ENCODE data around the gene GPR158. TPM values are rescaled to one million over a fixed set of nuclear protein-coding genes. Genes with fewer than 3 reads are reported as not detected.

GPR158 gene
- total and polyA plus RNA-seq, 2 of the 8 experiments (the other 6 are each of a cell fraction or from before 2014, with no cell fraction given): 0.14 to 0.78 TPM

GRCh38 chr10:25175527-25176420, 973 bp downstream of the GPR158 start (continued):
- TF ChIP-seq SIN3A (conservative IDR thresholded peaks at IDR 0.05 in 1 of 2, IDR thresholded peaks at IDR 0.05 in 1 of 2; ENCODE audit: low read depth in 1 of 2, low read length in 2 of 2) (peak in 1 of 2 experiments; percentile 72; a peak in 2 of 4 replicates), EGR1 (IDR thresholded peaks at IDR 0.05; ENCODE audit: borderline replicate concordance, low read depth, low read length) (no peak), SRF (IDR thresholded peaks at IDR 0.05; ENCODE audit: low read depth, low read length) (no peak), BCL11A (IDR thresholded peaks at IDR 0.05; ENCODE audit: low read depth in 2 of 2, low read length in 2 of 2) (no peak), TAF1 (IDR thresholded peaks at IDR 0.05; ENCODE audit: low read depth, low read length) (no peak), HDAC6 (IDR thresholded peaks at IDR 0.05; ENCODE audit: low read depth, low read length) (no peak), RFX5 (IDR thresholded peaks at IDR 0.05; ENCODE audit: borderline replicate concordance, low read depth, low read length) (no peak), HDAC2 (IDR thresholded peaks at IDR 0.05; ENCODE audit: borderline replicate concordance in 1 of 2, low read depth in 2 of 2, low read length in 2 of 2) (no peak)
- TF ChIP-seq, protein P1, sequence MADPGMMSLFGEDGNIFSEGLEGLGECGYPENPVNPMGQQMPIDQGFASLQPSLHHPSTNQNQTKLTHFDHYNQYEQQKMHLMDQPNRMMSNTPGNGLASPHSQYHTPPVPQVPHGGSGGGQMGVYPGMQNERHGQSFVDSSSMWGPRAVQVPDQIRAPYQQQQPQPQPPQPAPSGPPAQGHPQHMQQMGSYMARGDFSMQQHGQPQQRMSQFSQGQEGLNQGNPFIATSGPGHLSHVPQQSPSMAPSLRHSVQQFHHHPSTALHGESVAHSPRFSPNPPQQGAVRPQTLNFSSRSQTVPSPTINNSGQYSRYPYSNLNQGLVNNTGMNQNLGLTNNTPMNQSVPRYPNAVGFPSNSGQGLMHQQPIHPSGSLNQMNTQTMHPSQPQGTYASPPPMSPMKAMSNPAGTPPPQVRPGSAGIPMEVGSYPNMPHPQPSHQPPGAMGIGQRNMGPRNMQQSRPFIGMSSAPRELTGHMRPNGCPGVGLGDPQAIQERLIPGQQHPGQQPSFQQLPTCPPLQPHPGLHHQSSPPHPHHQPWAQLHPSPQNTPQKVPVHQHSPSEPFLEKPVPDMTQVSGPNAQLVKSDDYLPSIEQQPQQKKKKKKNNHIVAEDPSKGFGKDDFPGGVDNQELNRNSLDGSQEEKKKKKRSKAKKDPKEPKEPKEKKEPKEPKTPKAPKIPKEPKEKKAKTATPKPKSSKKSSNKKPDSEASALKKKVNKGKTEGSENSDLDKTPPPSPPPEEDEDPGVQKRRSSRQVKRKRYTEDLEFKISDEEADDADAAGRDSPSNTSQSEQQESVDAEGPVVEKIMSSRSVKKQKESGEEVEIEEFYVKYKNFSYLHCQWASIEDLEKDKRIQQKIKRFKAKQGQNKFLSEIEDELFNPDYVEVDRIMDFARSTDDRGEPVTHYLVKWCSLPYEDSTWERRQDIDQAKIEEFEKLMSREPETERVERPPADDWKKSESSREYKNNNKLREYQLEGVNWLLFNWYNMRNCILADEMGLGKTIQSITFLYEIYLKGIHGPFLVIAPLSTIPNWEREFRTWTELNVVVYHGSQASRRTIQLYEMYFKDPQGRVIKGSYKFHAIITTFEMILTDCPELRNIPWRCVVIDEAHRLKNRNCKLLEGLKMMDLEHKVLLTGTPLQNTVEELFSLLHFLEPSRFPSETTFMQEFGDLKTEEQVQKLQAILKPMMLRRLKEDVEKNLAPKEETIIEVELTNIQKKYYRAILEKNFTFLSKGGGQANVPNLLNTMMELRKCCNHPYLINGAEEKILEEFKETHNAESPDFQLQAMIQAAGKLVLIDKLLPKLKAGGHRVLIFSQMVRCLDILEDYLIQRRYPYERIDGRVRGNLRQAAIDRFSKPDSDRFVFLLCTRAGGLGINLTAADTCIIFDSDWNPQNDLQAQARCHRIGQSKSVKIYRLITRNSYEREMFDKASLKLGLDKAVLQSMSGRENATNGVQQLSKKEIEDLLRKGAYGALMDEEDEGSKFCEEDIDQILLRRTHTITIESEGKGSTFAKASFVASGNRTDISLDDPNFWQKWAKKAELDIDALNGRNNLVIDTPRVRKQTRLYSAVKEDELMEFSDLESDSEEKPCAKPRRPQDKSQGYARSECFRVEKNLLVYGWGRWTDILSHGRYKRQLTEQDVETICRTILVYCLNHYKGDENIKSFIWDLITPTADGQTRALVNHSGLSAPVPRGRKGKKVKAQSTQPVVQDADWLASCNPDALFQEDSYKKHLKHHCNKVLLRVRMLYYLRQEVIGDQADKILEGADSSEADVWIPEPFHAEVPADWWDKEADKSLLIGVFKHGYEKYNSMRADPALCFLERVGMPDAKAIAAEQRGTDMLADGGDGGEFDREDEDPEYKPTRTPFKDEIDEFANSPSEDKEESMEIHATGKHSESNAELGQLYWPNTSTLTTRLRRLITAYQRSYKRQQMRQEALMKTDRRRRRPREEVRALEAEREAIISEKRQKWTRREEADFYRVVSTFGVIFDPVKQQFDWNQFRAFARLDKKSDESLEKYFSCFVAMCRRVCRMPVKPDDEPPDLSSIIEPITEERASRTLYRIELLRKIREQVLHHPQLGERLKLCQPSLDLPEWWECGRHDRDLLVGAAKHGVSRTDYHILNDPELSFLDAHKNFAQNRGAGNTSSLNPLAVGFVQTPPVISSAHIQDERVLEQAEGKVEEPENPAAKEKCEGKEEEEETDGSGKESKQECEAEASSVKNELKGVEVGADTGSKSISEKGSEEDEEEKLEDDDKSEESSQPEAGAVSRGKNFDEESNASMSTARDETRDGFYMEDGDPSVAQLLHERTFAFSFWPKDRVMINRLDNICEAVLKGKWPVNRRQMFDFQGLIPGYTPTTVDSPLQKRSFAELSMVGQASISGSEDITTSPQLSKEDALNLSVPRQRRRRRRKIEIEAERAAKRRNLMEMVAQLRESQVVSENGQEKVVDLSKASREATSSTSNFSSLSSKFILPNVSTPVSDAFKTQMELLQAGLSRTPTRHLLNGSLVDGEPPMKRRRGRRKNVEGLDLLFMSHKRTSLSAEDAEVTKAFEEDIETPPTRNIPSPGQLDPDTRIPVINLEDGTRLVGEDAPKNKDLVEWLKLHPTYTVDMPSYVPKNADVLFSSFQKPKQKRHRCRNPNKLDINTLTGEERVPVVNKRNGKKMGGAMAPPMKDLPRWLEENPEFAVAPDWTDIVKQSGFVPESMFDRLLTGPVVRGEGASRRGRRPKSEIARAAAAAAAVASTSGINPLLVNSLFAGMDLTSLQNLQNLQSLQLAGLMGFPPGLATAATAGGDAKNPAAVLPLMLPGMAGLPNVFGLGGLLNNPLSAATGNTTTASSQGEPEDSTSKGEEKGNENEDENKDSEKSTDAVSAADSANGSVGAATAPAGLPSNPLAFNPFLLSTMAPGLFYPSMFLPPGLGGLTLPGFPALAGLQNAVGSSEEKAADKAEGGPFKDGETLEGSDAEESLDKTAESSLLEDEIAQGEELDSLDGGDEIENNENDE (IDR thresholded peaks at IDR 0.05; ENCODE audit: insufficient replicate concordance, low read length): no peak
